IMR-90 (cell line): ENCODE results near the gene UBL3. TPM values are rescaled to one million over a fixed set of nuclear protein-coding genes. Genes with fewer than 3 reads are reported as not detected.

Experiments used
- ATAC-seq: fragments of 200-7000 bp; cut with Tn5 transposase; 2 replicates; pipeline ENCODE4 v1.9.1; 2020; ENCODE audit warnings: low read depth, mild to moderate bottlenecking, moderate library complexity
- BruUV-seq: library from RNA; stranded (reverse); fragments of 400-500 nt; replicated peaks from 2 replicates; lab custom pipeline; 2021; lab: Mats Ljungman, UMichigan
- CTCF ChIA-PET: fragments of 300-600 bp; formaldehyde crosslinking; extraction: SDS; loops from one replicate; lab custom pipeline; 2021; ENCODE audit warnings: antibody characterized with exemption; lab: Yijun Ruan, JAX
- POLR2A ChIA-PET: fragments of 300-600 bp; sonication (Branson Sonifier 250); formaldehyde crosslinking; loops from one replicate; lab custom pipeline; 2022; ENCODE audit warnings: antibody characterized with exemption; ENCODE audit not compliant: unreplicated experiment; lab: Charles Lee
- DNase-seq: peaks from one replicate; pipeline ENCODE4 v3.0.0; 2013
- H2AFZ ChIP-seq: replicated peaks from 2 replicates; pipeline ENCODE3; 2013; ENCODE audit warnings: low read length, mild to moderate bottlenecking; ENCODE audit not compliant: poor library complexity
- H2AK5ac ChIP-seq: 2 replicates; pipeline ENCODE4 v1.6.1; 2013; ENCODE audit warnings: low read depth, low read length, inconsistent platforms
- H2AK9ac ChIP-seq: replicated peaks from 2 replicates; pipeline ENCODE3; 2013; ENCODE audit warnings: mild to moderate bottlenecking, low read depth, low read length, moderate library complexity; ENCODE audit not compliant: poor library complexity
- H2BK120ac ChIP-seq: 2 replicates; pipeline ENCODE4 v1.6.1; 2013; ENCODE audit warnings: low read depth, low read length, inconsistent platforms
- H2BK15ac ChIP-seq: 3 replicates; pipeline ENCODE4 v1.6.1; 2013; ENCODE audit warnings: low read depth, low read length, inconsistent platforms
- H2BK20ac ChIP-seq: 2 replicates; pipeline ENCODE4 v1.6.1; 2013; ENCODE audit warnings: low read depth, mild to moderate bottlenecking, inconsistent platforms, low read length, moderate library complexity
- H2BK5ac ChIP-seq: 2 replicates; pipeline ENCODE4 v1.6.1; 2013; ENCODE audit warnings: mild to moderate bottlenecking, low read depth, low read length, inconsistent platforms; ENCODE audit not compliant: poor library complexity, severe bottlenecking
- H3K14ac ChIP-seq: replicated peaks from 2 replicates; pipeline ENCODE4 v1.6.1; 2013; ENCODE audit warnings: low read depth, low read length, inconsistent platforms
- H3K18ac ChIP-seq: 2 replicates; pipeline ENCODE4 v1.6.1; 2013; ENCODE audit warnings: low read depth, low read length, control low read depth
- H3K23ac ChIP-seq: 2 replicates; pipeline ENCODE4 v1.6.1; 2013; ENCODE audit warnings: low read depth, low read length, inconsistent platforms
- H3K27ac ChIP-seq: 2 replicates; pipeline ENCODE4 v1.5.1; 2013; ENCODE audit warnings: mild to moderate bottlenecking, control low read depth, low read length; ENCODE audit not compliant: insufficient read depth
- H3K27me3 ChIP-seq: 2 replicates; pipeline ENCODE4 v1.6.1; 2013; ENCODE audit warnings: low read length; ENCODE audit not compliant: control insufficient read depth, insufficient read depth
- H3K36me3 ChIP-seq: 2 replicates; pipeline ENCODE4 v1.6.1; 2013; ENCODE audit warnings: low read length, mixed read lengths; ENCODE audit not compliant: control insufficient read depth, insufficient read depth
- H3K4ac ChIP-seq: 2 replicates; pipeline ENCODE4 v1.6.1; 2013; ENCODE audit warnings: low read depth, low read length, inconsistent platforms
- H3K4me1 ChIP-seq: 2 replicates; pipeline ENCODE4 v1.6.1; 2013; ENCODE audit warnings: low read length, mixed read lengths; ENCODE audit not compliant: control insufficient read depth, insufficient read depth
- H3K4me2 ChIP-seq: 2 replicates; pipeline ENCODE4 v1.6.1; 2013; ENCODE audit warnings: low read depth, mild to moderate bottlenecking, control low read depth, low read length, moderate library complexity
- H3K4me3 ChIP-seq: 2 replicates; pipeline ENCODE4 v1.5.1; 2013; ENCODE audit warnings: low read depth, mild to moderate bottlenecking, control low read depth, low read length, moderate library complexity; ENCODE audit not compliant: insufficient read depth
- H3K56ac ChIP-seq: 2 replicates; pipeline ENCODE4 v1.6.1; 2013; ENCODE audit warnings: low read length, inconsistent platforms; ENCODE audit not compliant: insufficient read depth; ENCODE audit errors: extremely low read depth
- H3K79me1 ChIP-seq, 2 experiments: 2 replicates each; pipeline ENCODE4 v1.6.1; 2013; ENCODE audit warnings: low read length in 2 of 2, inconsistent platforms in 1 of 2, low read depth in 1 of 2
- H3K9ac ChIP-seq: 2 replicates; pipeline ENCODE4 v1.6.1; 2013; ENCODE audit warnings: low read depth, low read length, control low read depth
- H3K9me1 ChIP-seq: 2 replicates; pipeline ENCODE4 v1.6.1; 2013; ENCODE audit warnings: low read length, inconsistent platforms; ENCODE audit not compliant: insufficient read depth
- H3K9me3 ChIP-seq: 2 replicates; pipeline ENCODE4 v1.6.1; 2013; ENCODE audit warnings: low read length; ENCODE audit not compliant: control insufficient read depth, insufficient read depth
- H4K20me1 ChIP-seq: 2 replicates; pipeline ENCODE4 v1.6.1; 2013; ENCODE audit warnings: low read length, inconsistent platforms; ENCODE audit not compliant: insufficient read depth
- H4K5ac ChIP-seq: 2 replicates; pipeline ENCODE4 v1.6.1; 2013; ENCODE audit warnings: mild to moderate bottlenecking, low read depth, low read length, control low read depth
- H4K8ac ChIP-seq, 2 experiments: 2 replicates each; pipeline ENCODE4 v1.6.1; 2013; ENCODE audit warnings: low read depth in 2 of 2, low read length in 2 of 2, control low read depth in 1 of 2, inconsistent platforms in 1 of 2
- H4K91ac ChIP-seq: 2 replicates; pipeline ENCODE4 v1.6.1; 2013; ENCODE audit warnings: low read depth, low read length, inconsistent platforms; ENCODE audit not compliant: insufficient read depth
- BHLHE40 ChIP-seq: fragments of 150-350 bp; IDR thresholded peaks from 2 replicates; pipeline ENCODE4 v1.6.1; 2016; ENCODE audit warnings: mild to moderate bottlenecking, low read depth, low read length
- CEBPB ChIP-seq: IDR thresholded peaks from 2 replicates; pipeline ENCODE4 v1.6.1; 2012; ENCODE audit warnings: low read depth, low read length, improper control_type of control experiment
- CTCF ChIP-seq: conservative IDR thresholded peaks from 2 replicates; pipeline ENCODE4 v1.5.1; 2012; ENCODE audit warnings: mild to moderate bottlenecking, low read depth, low read length, improper control_type of control experiment
- FOS ChIP-seq: fragments of 150-350 bp; IDR thresholded peaks from 2 replicates; pipeline ENCODE4 v1.6.1; 2016; ENCODE audit warnings: low read depth, low read length
- MAFK ChIP-seq: IDR thresholded peaks from 2 replicates; pipeline ENCODE4 v1.6.1; 2012; ENCODE audit warnings: low read depth, low read length, improper control_type of control experiment
- MXI1 ChIP-seq: IDR thresholded peaks from 2 replicates; pipeline ENCODE4 v1.6.1; 2012; ENCODE audit warnings: low read depth, mild to moderate bottlenecking, low read length, moderate library complexity, borderline replicate concordance
- RAD21 ChIP-seq: IDR thresholded peaks from 2 replicates; pipeline ENCODE4 v1.6.1; 2012; ENCODE audit warnings: low read length, improper control_type of control experiment
- RFX5 ChIP-seq: IDR thresholded peaks from 2 replicates; pipeline ENCODE4 v1.8.0; 2012; ENCODE audit warnings: low read depth, mild to moderate bottlenecking, low read length, moderate library complexity
- SMC3 ChIP-seq: fragments of 150-350 bp; IDR thresholded peaks from 2 replicates; pipeline ENCODE4 v1.6.1; 2016; ENCODE audit warnings: low read depth, mild to moderate bottlenecking, antibody characterized with exemption, low read length, moderate library complexity
- WGBS, 2 experiments: methylation state at CpG; one replicate each; pipeline versions ENCODE4 v1.1.5 to v1.1.7; 2013; ENCODE audit warnings: missing lambda C conversion rate in 2 of 2; ENCODE audit not compliant: insufficient read length in 1 of 2; ENCODE audit errors: extremely low coverage in 2 of 2; 5-methylcytosine and 5-hydroxymethylcytosine counted together
- dilution Hi-C: fragments of 300-500 bp; cut with HindIII; formaldehyde crosslinking; loops from one replicate; pipeline ENCODE4 v1.14.3; 2018; ENCODE audit warnings: low sequenced_read_pairs; ENCODE audit not compliant: unreplicated experiment
- in situ Hi-C: fragments of 300-500 bp; cut with MboI; formaldehyde crosslinking; loops from 3 replicates; pipeline ENCODE4 v1.14.3; 2019; ENCODE audit warnings: low sequenced_read_pairs, inconsistent platforms, mixed read lengths
- intact Hi-C: fragments of 100-400 bp; cut with micrococcal nuclease; formaldehyde crosslinking; loops from 2 replicates; pipeline ENCODE4 v1.10.0; 2022
- polyA plus RNA-seq, 3 experiments: library from polyadenylated mRNA; depleted of rRNA; stranded (reverse); fragments of >200 nt; gene quantifications; 2 replicates each; pipeline ENCODE4 v1.2.3, GENCODE V29; 2012; ENCODE audit warnings: low replicate concordance in 1 of 3
- total RNA-seq: library from RNA; depleted of rRNA; stranded (reverse); fragments of >200 nt; gene quantifications from 2 replicates; pipeline ENCODE4 v1.2.3, GENCODE V29; 2012
- TF ChIP-seq, protein P1 (sequence below): fragments of 150-350 bp; IDR thresholded peaks from 2 replicates; pipeline ENCODE4 v1.6.1; 2016; ENCODE audit warnings: low read depth, mild to moderate bottlenecking, low read length, moderate library complexity, borderline replicate concordance
- TF ChIP-seq, protein P2 (sequence below): fragments of 150-350 bp; IDR thresholded peaks from 2 replicates; pipeline ENCODE4 v1.6.1; 2017; ENCODE audit warnings: mild to moderate bottlenecking, antibody characterized with exemption, low read length, low read depth

The UBL3 gene
- total and polyA plus RNA-seq, 2 of the 4 experiments (the other 2 are of a cell fraction) = 16.0 to 19.9 TPM

- Histone ChIP-seq H4K20me1 (peaks cover 26% of the 10 kb centered on the region; the same call in 1 of the 2 replicates), H2AK5ac (no peak overlapping the region), H3K14ac (no peak overlapping the region), H2BK5ac (no peak overlapping the region), H4K8ac (no peak overlapping the region), H3K4me3 (no peak overlapping the region), H2BK120ac (no peak overlapping the region), H3K9me1 (peaks cover 5% of the 10 kb centered on the region; the same call in 1 of the 2 replicates), H3K4me1 (no peaks in the 10 kb centered on the region; the same call in 1 of the 2 replicates), H4K91ac (no peak overlapping the region), H3K27me3 (no peaks in the 10 kb centered on the region), H3K79me1 (peaks cover 21 to 58% of the 10 kb centered on the region in 2 experiments), H3K4me2 (no peak overlapping the region), H3K23ac (0 out of 2 replicates have a peak overlapping the region, but pooled peaks have one; percentile 7), H4K5ac (no peak overlapping the region), H3K9ac (no peak overlapping the region), H3K4ac (no peak overlapping the region), H2AFZ (no peak overlapping the region), H2BK20ac (no peak overlapping the region), H2BK15ac (no peak overlapping the region), H3K27ac (no peak overlapping the region), H2AK9ac (no peak overlapping the region), H3K9me3 (no peaks in the 10 kb centered on the region), H3K36me3 (no peaks in the 10 kb centered on the region), H3K18ac (no peak overlapping the region), H3K56ac (no peak overlapping the region)
- POLR2A ChIA-PET = no interaction called here
- ATAC-seq (no peak), DNase-seq (no peak)
- dilution Hi-C loops = no loop called here
- WGBS, 2 experiments = no CpG with 5 or more reads among the region's 4 CpGs
- TF ChIP-seq CEBPB (no peak), FOS (no peak), RFX5 (no peak), CTCF (no peak), MAFK (no peak), RAD21 (no peak), SMC3 (no peak), MXI1 (no peak), BHLHE40 (no peak)
- TF ChIP-seq, protein P1, sequence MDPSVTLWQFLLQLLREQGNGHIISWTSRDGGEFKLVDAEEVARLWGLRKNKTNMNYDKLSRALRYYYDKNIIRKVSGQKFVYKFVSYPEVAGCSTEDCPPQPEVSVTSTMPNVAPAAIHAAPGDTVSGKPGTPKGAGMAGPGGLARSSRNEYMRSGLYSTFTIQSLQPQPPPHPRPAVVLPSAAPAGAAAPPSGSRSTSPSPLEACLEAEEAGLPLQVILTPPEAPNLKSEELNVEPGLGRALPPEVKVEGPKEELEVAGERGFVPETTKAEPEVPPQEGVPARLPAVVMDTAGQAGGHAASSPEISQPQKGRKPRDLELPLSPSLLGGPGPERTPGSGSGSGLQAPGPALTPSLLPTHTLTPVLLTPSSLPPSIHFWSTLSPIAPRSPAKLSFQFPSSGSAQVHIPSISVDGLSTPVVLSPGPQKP = no peak
- TF ChIP-seq, protein P2, sequence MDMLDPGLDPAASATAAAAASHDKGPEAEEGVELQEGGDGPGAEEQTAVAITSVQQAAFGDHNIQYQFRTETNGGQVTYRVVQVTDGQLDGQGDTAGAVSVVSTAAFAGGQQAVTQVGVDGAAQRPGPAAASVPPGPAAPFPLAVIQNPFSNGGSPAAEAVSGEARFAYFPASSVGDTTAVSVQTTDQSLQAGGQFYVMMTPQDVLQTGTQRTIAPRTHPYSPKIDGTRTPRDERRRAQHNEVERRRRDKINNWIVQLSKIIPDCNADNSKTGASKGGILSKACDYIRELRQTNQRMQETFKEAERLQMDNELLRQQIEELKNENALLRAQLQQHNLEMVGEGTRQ = no peak
- BruUV-seq = no TSS peak
- in situ Hi-C loops = no loop called here
- CTCF ChIA-PET = interaction anchor here (0.5 to 1.4 kb wide), 3 partner anchors 9 to 35 kb away, joined by 3 to 5 read pairs (median 3); no protein-coding TSS in a partner anchor
- intact Hi-C loops = no loop called here
Measured at GRCh38 chr13:29810898-29811297, 39.5 kb downstream of the UBL3 start.
